ENCODE data around the gene ADO.
"Not testable (repeated sequence)": the region's sequence is repeated elsewhere in the genome, so short reads cannot be mapped to it uniquely, and the experiment has no call there.

The ADO gene

GRCh38 chr10:62804356-62805230, at the start of gene ADO:
Gene ADO (plus strand): TSS chr10:62804720. CDS start chr10:62805060, 340 bp downstream.
- DNase-seq: peak; percentile 75 to 79

- DNase-seq: no peak
These were observed 49.6 kb upstream of the ADO start for GRCh38 chr10:62754963-62755362.

- DNase-seq: peak in 1 of 2 donors; percentile 40
These were observed 48.6 kb upstream of the ADO start for GRCh38 chr10:62755662-62756653.

GRCh38 chr10:62759599-62760175, 44.8 kb upstream of the ADO start:
- peak; percentile 87 to 91 for DNase-seq

GRCh38 chr10:62760401-62760800, 44.1 kb upstream of the ADO start:
- peak; percentile 74 to 76 for DNase-seq

GRCh38 chr10:62761115-62761514, 43.4 kb upstream of the ADO start:
- no peak for DNase-seq

GRCh38 chr10:62763155-62763554, 41.4 kb upstream of the ADO start:
- DNase-seq: no peak

- DNase-seq: no peak
These were observed 40.5 kb upstream of the ADO start for GRCh38 chr10:62764011-62764410.

GRCh38 chr10:62765726-62766125, 38.8 kb upstream of the ADO start:
- DNase-seq: no peak

- DNase-seq: no peak
These were observed 38.1 kb upstream of the ADO start for GRCh38 chr10:62766386-62766785.

- no peak for DNase-seq
These were observed 34.8 kb upstream of the ADO start for GRCh38 chr10:62769574-62770242.

- peak; percentile 83 to 89 for DNase-seq
These were observed 32.1 kb upstream of the ADO start for GRCh38 chr10:62772186-62772974.

- DNase-seq: no peak
These were observed 26.4 kb upstream of the ADO start for GRCh38 chr10:62778125-62778524.

- DNase-seq: peak; percentile 92 to 98
These were observed 24.9 kb upstream of the ADO start for GRCh38 chr10:62779487-62780248.

GRCh38 chr10:62784537-62784936, 20.0 kb upstream of the ADO start:
- not testable (repeated sequence) for DNase-seq

- DNase-seq: not testable (repeated sequence)
These were observed 16.2 kb upstream of the ADO start for GRCh38 chr10:62788285-62788684.

GRCh38 chr10:62788861-62789467, 15.6 kb upstream of the ADO start:
- no peak for DNase-seq

- no peak for DNase-seq
These were observed 14.4 kb upstream of the ADO start for GRCh38 chr10:62790019-62790555.

- no peak for DNase-seq
These were observed 13.9 kb upstream of the ADO start for GRCh38 chr10:62790571-62790970.

- DNase-seq: no peak
These were observed 12.3 kb upstream of the ADO start for GRCh38 chr10:62792261-62792660.

Data from inflammatory macrophage treated with lipopolysaccharide for 1 hour (primary cell).